GM18861 (cell line): Measurements from ENCODE around the gene COL20A1.
"Not testable (repeated sequence)": the region's sequence is repeated elsewhere in the genome, so short reads cannot be mapped to it uniquely, and the experiment has no call there.

Experiments used
- ATAC-seq: cut with Tn5 transposase; IDR thresholded peaks from one replicate; pipeline ENCODE4 v1.9.1; 2021; ENCODE audit not compliant: unreplicated experiment

Gene COL20A1

GRCh38 chr20:63330940-63331339 is 38.0 kb downstream of the COL20A1 start:
- ATAC-seq = no peak

- no peak for ATAC-seq
Observed at GRCh38 chr20:63331741-63332400, 38.9 kb downstream of the COL20A1 start.

- no peak for ATAC-seq
Observed at GRCh38 chr20:63332488-63333240, 39.7 kb downstream of the COL20A1 start.

- ATAC-seq = no peak
Observed at GRCh38 chr20:63333241-63333836, 40.4 kb downstream of the COL20A1 start.

- no peak for ATAC-seq
Observed at GRCh38 chr20:63334356-63334755, 41.4 kb downstream of the COL20A1 start.

GRCh38 chr20:63335060-63335459 is 42.1 kb downstream of the COL20A1 start:
- not testable (repeated sequence) for ATAC-seq

- ATAC-seq = no peak
Observed at GRCh38 chr20:63335711-63336110, 42.7 kb downstream of the COL20A1 start.

- no peak for ATAC-seq
Observed at GRCh38 chr20:63336232-63336752, 43.3 kb downstream of the COL20A1 start.

- ATAC-seq = no peak
Observed at GRCh38 chr20:63337786-63338420, 44.9 kb downstream of the COL20A1 start.

- not testable (repeated sequence) for ATAC-seq
Observed at GRCh38 chr20:63339154-63340094, 46.4 kb downstream of the COL20A1 start.

- ATAC-seq = not testable (repeated sequence)
Observed at GRCh38 chr20:63340158-63340688, 47.2 kb downstream of the COL20A1 start.

GRCh38 chr20:63342561-63343459 is 49.8 kb downstream of the COL20A1 start:
- no peak for ATAC-seq

- no peak for ATAC-seq
Observed at GRCh38 chr20:63343460-63344445, 50.8 kb downstream of the COL20A1 start.

GRCh38 chr20:63344616-63345327 is 51.8 kb downstream of the COL20A1 start:
- no peak for ATAC-seq

GRCh38 chr20:63345328-63346100 is 52.5 kb downstream of the COL20A1 start:
- ATAC-seq = no peak
